Tibial artery (tissue), 4 donors: ENCODE data around the gene ARNT2.
A peak's percentile ranks its signal among the peaks of the same experiment; 100 is the strongest.

Experiments
- DNase-seq, 2 donors: peaks; one replicate each; pipeline ENCODE4 v3.0.0-alpha.2; 2019
- H3K27ac ChIP-seq, 2 donors: fragments of 200-600 bp; sonication (generic) in 1 of 2; 1 replicate in 1 of 2; 2 replicates in 1 of 2; pipeline ENCODE4 v1.5.1; 2018 to 2019; ENCODE audit warnings: mild to moderate bottlenecking in 1 of 2
- H3K27me3 ChIP-seq, 2 donors: fragments of 200-600 bp; sonication (generic) in 1 of 2; one replicate each; pipeline versions ENCODE4 v1.5.1 to v1.6.0; 2016 to 2019
- H3K36me3 ChIP-seq, 3 donors: fragments of 200-600 bp; sonication (generic) in 2 of 3; one replicate each; pipeline ENCODE4 v1.5.1; 2016 to 2019; ENCODE audit warnings: mild to moderate bottlenecking in 2 of 3
- H3K4me1 ChIP-seq, 4 donors: fragments of 200-600 bp; sonication (generic) in 2 of 4; 1 replicate in 3 of 4; 2 replicates in 1 of 4; pipeline ENCODE4 v1.5.1; 2016 to 2019
- H3K4me3 ChIP-seq, 2 donors: fragments of 200-600 bp; sonication (generic) in 1 of 2; 1 replicate in 1 of 2; 2 replicates in 1 of 2; pipeline ENCODE4 v1.5.1; 2018 to 2019; ENCODE audit warnings: mild to moderate bottlenecking in 2 of 2
- H3K9me3 ChIP-seq, 3 donors: fragments of 200-600 bp; sonication (generic) in 1 of 3; one replicate each; pipeline ENCODE4 v1.5.1; 2016 to 2019
- CTCF ChIP-seq, 2 experiments: fragments of 200-600 bp in 1 of 2; fragments of 450-650 bp in 1 of 2; IDR thresholded peaks; one replicate each; pipeline ENCODE4 v1.5.1; 2017 to 2019; ENCODE audit warnings: antibody characterized with exemption in 2 of 2, mild to moderate bottlenecking in 1 of 2, moderate library complexity in 1 of 2
- intact Hi-C: fragments of 100-400 bp; cut with DNase I; formaldehyde crosslinking; loops from one replicate; pipeline ENCODE4 v1.15.0; 2023; ENCODE audit warnings: low total_unique reads

ARNT2 gene

GRCh38 chr15:80531796-80532195, 127.6 kb downstream of the ARNT2 start:
- no peak for TF ChIP-seq CTCF (IDR thresholded peaks at IDR 0.05)
- Histone ChIP-seq H3K27ac (peak overlapping the region; percentile 36 to 53), H3K27me3 (no peaks in the 10 kb centered on the region), H3K36me3 (peaks cover 0 to 6% (median 0%) of the 10 kb centered on the region in 3 donors), H3K9me3 (no peaks in the 10 kb centered on the region), H3K4me1 (peaks cover 0 to 30% (median 9%) of the 10 kb centered on the region in 4 donors), H3K4me3 (no peak overlapping the region)
- intact Hi-C loops, result no loop called here
- no peak for DNase-seq

- no peak for TF ChIP-seq CTCF (IDR thresholded peaks at IDR 0.05)
- H3K9me3 ChIP-seq, result no peaks in the 10 kb centered on the region
- no peaks in the 10 kb centered on the region for H3K27me3 ChIP-seq
- peaks cover 0 to 25% (median 9%) of the 10 kb centered on the region in 4 donors for H3K4me1 ChIP-seq
- H3K27ac ChIP-seq, result no peak overlapping the region
- no peak for DNase-seq
- intact Hi-C loops, result no loop called here
- peaks cover 0 to 6% (median 0%) of the 10 kb centered on the region in 3 donors for H3K36me3 ChIP-seq
- no peak overlapping the region for H3K4me3 ChIP-seq
Observed at GRCh38 chr15:80533790-80534333, 129.7 kb downstream of the ARNT2 start.

- H3K27me3 ChIP-seq, result no peaks in the 10 kb centered on the region
- intact Hi-C loops, result no loop called here
- no peak overlapping the region for H3K27ac ChIP-seq
- peaks cover 0 to 7% (median 4%) of the 10 kb centered on the region in 4 donors for H3K4me1 ChIP-seq
- no peak overlapping the region for H3K4me3 ChIP-seq
- H3K36me3 ChIP-seq, result peaks cover 0 to 6% (median 0%) of the 10 kb centered on the region in 3 donors
- no peak for DNase-seq
- no peaks in the 10 kb centered on the region for H3K9me3 ChIP-seq
- no peak for TF ChIP-seq CTCF (IDR thresholded peaks at IDR 0.05)
Observed at GRCh38 chr15:80536231-80536630, 132.0 kb downstream of the ARNT2 start.

GRCh38 chr15:80536716-80537115, 132.5 kb downstream of the ARNT2 start:
- no peaks in the 10 kb centered on the region for H3K9me3 ChIP-seq
- TF ChIP-seq CTCF (IDR thresholded peaks at IDR 0.05), result no peak
- peaks cover 0 to 2% (median under 1%) of the 10 kb centered on the region in 4 donors for H3K4me1 ChIP-seq
- H3K27ac ChIP-seq, result no peak overlapping the region
- peaks cover 0 to 6% (median 0%) of the 10 kb centered on the region in 3 donors for H3K36me3 ChIP-seq
- H3K27me3 ChIP-seq, result no peaks in the 10 kb centered on the region
- intact Hi-C loops, result no loop called here
- DNase-seq, result no peak
- H3K4me3 ChIP-seq, result no peak overlapping the region

GRCh38 chr15:80545078-80545477, 140.9 kb downstream of the ARNT2 start:
- H3K4me1 ChIP-seq, result peaks cover 0 to 18% (median under 1%) of the 10 kb centered on the region in 4 donors
- TF ChIP-seq CTCF (IDR thresholded peaks at IDR 0.05), result no peak
- no peaks in the 10 kb centered on the region for H3K9me3 ChIP-seq
- no peak overlapping the region for H3K4me3 ChIP-seq
- H3K27ac ChIP-seq, result no peak overlapping the region
- H3K36me3 ChIP-seq, result peaks cover 0 to 6% (median 0%) of the 10 kb centered on the region in 3 donors
- H3K27me3 ChIP-seq, result no peaks in the 10 kb centered on the region
- intact Hi-C loops, result no loop called here
- no peak for DNase-seq
